HuH-7.5 (cell line): Measurements from ENCODE around the gene CALD1.

ENCODE experiments used
- DNase-seq: peaks from one replicate; pipeline ENCODE4 v3.0.0; 2011; ENCODE audit warnings: low spot score

Gene CALD1

DNA sequence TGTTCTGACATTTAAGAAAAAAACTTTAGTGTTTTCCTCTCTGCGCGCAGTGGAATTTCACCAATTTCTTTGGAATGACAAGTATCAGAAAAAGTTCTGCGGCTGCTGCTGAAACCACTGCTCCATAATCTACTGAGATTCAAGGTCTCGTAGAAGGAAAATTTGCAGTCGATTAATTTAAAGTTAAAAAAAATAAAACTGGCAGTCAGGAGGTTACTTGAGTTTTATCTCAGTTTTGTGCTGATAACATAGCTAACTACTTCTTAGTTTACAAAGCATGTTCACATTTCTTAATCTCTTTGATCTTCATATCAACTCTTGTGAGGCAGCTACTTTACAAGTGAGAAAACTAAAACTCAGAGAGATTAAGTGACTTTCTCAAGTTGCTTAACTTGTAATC, 18.2 kb upstream of the CALD1 start:
- DNase-seq = no peak

GRCh38 chr7:134763960-134764359, 15.5 kb upstream of the CALD1 start:
- DNase-seq = no peak

- no peak for DNase-seq
Observed at GRCh38 chr7:134764365-134764764, 15.1 kb upstream of the CALD1 start.

DNA sequence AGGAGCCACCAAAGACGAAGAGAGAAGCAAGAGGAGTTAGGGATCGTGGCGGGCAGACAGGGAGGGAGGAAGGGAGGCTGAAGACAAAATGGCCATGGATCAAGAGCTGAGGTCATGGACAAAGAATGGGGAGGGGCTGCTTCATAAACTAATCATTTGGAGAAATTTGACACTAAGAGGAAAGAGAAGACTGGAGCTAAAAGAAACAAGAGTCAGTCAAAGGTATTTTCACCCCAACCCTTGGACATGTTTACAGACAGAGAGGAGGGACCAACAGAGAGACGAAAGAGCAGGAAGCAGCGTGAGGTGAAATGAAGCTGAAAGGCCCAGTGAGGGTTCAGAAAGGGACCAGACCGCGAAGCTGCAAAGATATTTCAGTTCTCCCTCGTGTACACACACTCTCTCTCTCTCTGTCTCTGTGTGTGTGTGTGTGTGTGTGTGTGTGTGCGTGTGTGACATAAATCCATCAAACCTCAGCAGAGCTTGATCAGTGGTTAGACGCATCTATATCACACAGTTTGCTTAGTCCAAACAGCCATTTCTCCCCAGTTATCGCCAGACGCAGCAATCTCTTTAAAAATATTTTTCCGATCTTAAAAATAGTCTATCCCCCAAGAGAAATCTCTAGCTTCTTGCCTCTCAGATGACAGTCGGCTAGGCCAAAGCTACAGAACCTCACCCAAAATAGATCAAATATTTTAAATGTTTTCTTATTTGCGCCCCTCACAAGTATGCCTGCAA, 12.5 kb upstream of the CALD1 start:
- no peak for DNase-seq

DNA sequence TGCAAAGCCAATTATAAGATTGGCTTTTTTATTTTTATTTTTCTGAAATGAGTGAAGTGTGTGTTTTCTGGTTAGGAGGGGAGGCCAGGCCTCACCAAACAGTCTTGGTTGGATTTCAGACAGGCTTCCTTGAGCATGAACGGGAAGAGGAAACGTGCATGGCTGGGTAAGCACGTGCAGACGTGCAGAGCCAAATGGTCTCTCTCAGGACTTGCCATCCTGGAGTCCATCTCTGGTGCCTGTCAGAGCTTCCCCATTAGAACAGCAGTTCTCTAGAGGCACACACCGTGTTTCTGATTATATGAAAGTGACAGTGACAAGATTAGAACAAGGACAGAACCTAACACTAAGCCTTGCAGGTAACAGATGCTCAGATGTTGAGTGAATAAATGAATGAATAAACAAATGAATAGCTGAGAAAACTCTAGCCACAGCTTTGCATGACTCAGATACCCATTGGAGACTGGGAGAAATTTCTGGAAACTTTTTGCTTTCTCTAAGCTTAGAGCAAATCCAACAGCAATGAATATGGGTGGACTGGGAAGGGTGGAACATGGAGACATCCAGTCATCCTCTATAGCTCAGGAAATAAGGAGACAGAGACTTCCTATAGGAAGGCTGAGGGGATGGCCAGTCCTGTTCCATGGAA, 11.8 kb upstream of the CALD1 start:
- DNase-seq = no peak

DNA sequence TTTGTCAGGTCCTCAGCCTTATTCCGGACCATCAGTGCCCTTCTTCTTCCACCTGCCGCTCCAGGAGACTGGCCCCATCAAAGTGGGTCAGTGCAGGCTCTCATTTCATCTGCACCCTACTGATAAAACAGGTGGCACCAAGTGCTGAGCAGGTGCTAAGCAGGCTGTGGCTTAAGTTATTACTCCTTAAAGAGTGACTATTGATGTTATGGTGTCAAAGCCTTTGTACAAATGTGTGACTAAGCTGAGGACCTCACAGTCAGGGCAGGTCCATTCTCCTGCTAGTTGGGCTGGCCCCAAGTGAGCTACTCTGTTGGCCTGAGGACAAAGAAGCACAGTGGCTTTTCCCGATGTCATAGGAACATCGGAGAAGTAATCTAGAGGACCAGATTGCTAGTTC, 11.2 kb upstream of the CALD1 start:
- no peak for DNase-seq

DNA sequence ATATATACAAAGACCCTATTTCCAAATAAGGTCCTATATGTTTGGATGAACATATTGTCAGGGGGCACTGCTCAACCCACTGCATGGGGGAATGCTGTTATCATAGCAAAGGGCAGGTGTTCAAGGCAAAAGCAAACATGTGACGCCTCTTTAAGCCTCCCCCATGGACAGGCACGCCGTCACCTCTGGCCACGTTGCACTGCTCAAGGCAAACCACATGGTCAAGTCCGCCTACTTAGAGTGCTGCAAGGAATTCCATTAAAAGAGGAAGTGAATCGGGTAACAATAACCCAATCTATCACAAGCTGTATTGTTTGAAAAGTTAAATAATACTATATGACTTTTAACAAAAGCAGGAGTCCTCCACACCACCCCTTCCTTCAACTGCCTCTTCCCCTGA, 8.8 kb upstream of the CALD1 start:
- DNase-seq = no peak

GRCh38 chr7:134771111-134771510, 8.3 kb upstream of the CALD1 start:
- DNase-seq = no peak

DNA sequence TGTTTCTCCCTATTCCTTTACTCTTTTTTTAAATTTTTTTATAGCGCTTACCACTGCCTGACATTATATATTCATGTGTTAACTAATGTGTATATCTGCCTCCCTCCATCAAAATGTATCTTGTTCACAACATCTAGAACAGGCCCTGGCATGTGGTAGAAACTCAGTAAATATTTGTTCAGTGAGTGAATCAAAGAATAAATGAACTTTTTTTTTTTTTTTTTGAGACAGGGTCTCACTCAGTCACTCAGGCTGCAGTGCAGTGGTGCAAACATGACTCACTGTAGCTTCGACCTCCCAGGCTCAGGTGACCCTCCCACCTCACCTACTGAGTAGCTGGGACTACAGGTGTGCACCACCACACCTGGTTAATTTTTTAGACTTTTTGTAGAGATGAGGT, 7.5 kb upstream of the CALD1 start:
- no peak for DNase-seq

DNA sequence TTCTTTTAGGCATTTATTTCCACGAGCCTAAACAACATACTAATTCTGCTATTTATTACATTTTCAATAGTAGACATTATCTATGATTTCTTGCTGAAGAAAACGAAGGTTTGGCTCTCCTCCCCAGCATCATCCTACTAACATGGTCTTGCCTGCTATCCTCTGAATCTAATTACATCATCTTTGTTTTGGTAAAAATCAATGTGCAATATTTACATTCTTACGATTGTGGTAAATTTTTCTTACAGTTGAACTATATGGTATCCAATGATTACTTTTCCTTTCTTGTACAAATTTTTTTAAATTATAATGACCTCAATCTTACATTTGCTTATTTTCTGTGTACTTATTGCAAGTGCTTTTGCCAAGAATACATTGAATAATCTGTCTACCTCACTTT, 7.0 kb upstream of the CALD1 start:
- DNase-seq = no peak

DNA sequence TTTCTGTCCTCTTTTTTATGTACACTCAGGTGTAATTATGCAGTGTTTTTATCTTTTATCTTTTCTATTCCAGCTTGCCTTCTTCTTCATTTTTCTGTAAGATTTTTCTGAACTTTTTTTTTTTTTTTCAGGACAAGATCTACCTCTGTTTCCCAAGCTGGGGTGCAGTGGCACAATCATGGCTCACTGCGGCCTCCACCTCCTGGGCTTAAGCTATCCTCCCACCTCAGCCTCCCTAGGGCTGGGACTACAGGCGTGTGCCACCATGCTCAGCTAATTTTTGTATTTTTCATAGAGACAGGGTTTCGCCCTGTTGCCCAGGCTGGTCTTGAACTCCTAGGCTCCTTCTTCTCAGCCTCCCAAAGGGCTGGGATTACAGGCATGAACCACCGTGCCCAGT, 6.3 kb upstream of the CALD1 start:
- no peak for DNase-seq

DNA sequence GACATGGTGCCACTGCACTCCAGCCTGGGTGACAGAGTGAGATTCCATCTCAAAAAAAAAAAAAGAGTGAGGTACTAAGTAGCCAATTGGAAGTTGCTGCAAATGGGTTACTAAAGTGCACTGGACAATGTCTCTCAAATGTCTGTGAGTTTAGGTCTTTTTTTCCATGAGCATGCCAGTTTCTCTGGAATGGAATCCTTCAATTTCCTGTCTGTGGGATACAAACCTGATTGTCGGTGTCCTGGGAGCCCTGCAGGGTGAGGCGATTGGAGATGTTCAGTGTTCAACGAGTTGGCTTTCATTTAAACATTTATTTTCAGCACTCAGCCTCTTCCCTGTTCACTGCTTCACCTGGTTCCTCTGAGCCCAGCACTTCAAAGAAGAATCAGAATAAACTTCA, 5.3 kb upstream of the CALD1 start:
- DNase-seq = no peak

- no peak for DNase-seq
Observed at GRCh38 chr7:134777470-134777869, 2.0 kb upstream of the CALD1 start.

- no peak for DNase-seq
Observed at GRCh38 chr7:134777908-134778580, 1.4 kb upstream of the CALD1 start.

DNA sequence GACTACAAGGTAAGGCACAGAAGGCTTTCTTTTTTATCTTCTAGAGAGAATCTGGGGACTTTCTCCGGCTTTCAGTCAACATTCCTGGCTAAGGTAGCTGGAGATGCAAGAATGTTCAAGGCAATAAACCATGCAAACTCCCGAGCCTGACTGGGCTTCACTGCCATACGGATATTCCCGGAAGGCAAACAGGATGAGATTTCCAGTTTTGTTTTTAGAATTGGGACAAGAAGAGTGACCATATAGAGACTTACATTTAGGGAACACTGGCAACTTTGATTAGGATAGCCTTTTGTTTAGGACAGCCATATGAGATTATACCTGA, 269 bp downstream of the CALD1 start:
- DNase-seq = no peak

DNA sequence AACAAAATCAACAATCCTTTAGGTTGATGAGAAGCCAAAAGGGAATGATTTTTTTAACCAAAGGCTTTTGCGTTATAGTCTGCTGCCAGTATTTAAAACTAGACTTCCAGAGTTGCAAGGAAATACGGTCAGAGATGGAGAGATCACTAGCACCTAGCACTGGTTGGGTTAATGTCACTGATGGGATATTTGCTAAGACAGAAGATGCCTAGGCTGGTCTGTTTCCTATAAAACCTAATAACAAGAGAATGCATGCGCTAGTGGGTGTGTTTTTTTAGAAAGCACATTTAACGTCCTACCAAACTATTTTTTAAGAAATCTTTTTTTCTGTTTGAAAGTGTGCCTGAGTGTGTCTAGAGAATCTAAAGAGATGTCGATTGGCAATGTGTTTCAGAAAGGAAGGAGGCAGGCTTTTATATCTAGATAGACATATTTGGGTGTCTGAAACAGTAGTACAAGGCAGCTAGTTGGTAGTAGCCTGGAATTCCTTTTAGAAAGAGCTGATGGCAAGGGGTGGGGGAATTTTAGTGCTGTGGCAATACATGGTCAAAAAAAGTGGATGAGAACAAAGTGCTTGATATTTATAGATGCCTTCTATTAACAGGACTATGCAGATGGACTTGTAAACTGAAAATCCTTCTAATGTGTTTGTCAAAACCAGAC, 863 bp downstream of the CALD1 start:
- no peak for DNase-seq

DNA sequence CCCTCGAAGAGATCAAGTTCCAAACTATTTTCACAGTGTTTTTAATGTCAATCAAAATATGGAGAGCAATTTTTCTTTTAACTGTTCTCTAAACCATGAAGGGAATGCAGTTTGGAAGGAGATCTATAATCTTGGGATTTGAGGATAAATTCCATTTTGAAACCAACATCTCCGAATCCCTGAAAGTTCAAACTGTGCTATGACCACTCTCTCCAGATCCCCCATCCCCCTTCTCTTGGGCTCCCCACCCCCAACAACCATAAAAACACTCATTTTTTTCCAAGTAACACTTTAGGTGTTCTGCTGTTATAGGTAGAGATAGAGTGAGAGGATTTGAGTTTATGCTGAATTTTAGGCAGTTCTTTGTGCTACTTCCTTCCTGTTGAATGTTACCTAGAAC, 1.7 kb downstream of the CALD1 start:
- DNase-seq = no peak

GRCh38 chr7:134782121-134782623, 2.7 kb downstream of the CALD1 start:
- no peak for DNase-seq

- no peak for DNase-seq
Observed at GRCh38 chr7:134783294-134784069, 4.0 kb downstream of the CALD1 start.

DNA sequence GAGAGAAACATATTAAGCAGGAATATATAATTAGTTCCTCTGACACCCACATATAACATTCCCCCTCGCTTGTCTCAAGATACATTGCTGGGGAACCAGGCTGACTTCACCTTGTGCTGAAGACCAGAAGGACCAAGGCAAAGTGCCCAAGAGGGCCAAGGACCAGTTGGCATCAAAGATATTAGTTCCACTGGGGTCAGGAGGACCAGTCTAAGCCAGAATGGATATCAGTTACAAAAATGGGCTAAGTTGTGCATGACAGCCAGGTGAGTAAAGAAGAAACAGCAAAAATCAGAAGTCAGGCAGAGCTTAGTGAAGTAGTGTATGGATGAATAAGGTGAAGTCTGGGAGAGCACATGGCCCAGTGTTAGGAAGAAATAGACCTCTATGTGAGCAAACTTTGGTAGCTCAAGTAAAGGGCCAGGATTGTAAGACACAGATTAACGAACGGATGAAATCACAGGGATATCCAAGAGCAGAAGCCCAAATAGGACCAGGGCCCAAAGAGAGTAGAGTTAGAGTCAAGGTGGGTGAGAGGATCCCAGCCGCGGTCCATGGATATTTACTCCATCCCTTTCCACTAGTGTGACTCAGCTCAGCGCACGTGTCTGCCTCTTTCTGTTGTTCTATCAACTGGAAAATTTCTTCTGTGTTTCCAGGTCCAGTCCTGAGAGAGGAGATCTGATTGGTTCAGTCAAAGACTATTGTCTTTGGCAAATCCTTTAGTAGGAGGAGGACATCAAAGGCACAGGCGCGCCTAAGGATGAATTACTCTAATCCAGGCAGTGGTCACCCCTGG, 5.0 kb downstream of the CALD1 start:
- DNase-seq = no peak

DNA sequence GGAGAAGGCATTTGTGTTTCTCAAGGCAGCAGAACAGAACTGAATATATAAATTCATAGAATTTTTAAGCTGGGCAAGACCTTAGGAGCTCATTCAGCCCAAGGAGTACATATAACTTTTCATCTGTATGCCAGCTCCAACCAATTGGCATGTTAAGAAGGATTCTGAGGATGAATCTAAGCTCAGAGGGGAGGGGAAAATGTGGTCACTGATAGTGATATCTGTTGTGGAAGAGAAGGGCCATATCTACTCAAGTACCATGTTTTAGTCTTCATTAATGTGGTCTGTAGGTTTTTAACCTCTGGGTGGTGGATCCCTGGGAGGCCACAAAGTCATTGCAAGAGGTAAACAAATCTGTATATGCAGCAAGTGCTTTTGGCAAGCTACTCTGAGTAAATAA, 6.4 kb downstream of the CALD1 start:
- DNase-seq = no peak
